Pancreas (tissue), 10 donors: Measurements from ENCODE around the gene ERBB4. TPM values are rescaled to one million over a fixed set of nuclear protein-coding genes. Genes with fewer than 3 reads are reported as not detected.

Experiments used
- ATAC-seq, 4 donors: fragments of 200-7000 bp; cut with Tn5 transposase; one replicate each; pipeline versions ENCODE4 v1.8.0 to v1.9.1; 2020; ENCODE audit warnings: mild to moderate bottlenecking in 4 of 4, moderate library complexity in 4 of 4
- DNase-seq, 6 donors: peaks; one replicate each; pipeline ENCODE4 v3.0.0-alpha.2; 2020
- FAIRE-seq: peaks from 2 replicates; lab custom pipeline; 2012; peaks lifted over from hg19 to GRCh38; lab: Jason Lieb, UNC
- H3K27ac ChIP-seq, 4 donors: fragments of 200-600 bp; sonication (generic); 1 replicate in 3 of 4; 2 replicates in 1 of 4; pipeline versions ENCODE4 v1.5.0 to v1.8.0; 2020
- H3K27me3 ChIP-seq, 4 donors: fragments of 200-600 bp; one replicate each; pipeline ENCODE4 v1.8.0; 2021
- H3K36me3 ChIP-seq, 3 donors: fragments of 200-600 bp; sonication (generic) in 1 of 3; one replicate each; pipeline versions ENCODE4 v1.5.0 to v1.8.0; 2020 to 2021
- H3K4me1 ChIP-seq, 3 donors: fragments of 200-600 bp; one replicate each; pipeline ENCODE4 v1.8.0; 2021
- H3K4me3 ChIP-seq, 4 donors: fragments of 200-600 bp; sonication (generic) in 2 of 4; one replicate each; pipeline versions ENCODE4 v1.5.0 to v1.8.0; 2020 to 2021
- H3K9me3 ChIP-seq, 4 donors: fragments of 200-600 bp; one replicate each; pipeline ENCODE4 v1.8.0; 2021
- CTCF ChIP-seq, 4 donors: fragments of 200-600 bp; sonication (generic) in 3 of 4; IDR thresholded peaks; one replicate each; pipeline versions ENCODE4 v1.5.0 to v1.8.0; 2021; ENCODE audit warnings: antibody characterized with exemption in 4 of 4
- WGBS, 2 donors: extraction: QIAGEN DNeasy Blood & Tissue Kit; methylation state at CpG; one replicate each; pipeline ENCODE4 v1.1.7; 2013; 5-methylcytosine and 5-hydroxymethylcytosine counted together
- intact Hi-C, 3 donors: fragments of 100-400 bp; cut with DNase I; formaldehyde crosslinking; loops; one replicate each; pipeline versions ENCODE4 v1.11.1 to v1.14.2; 2022
- polyA plus RNA-seq, 2 donors: library from polyadenylated mRNA; stranded (reverse); fragments of 200-250 nt; gene quantifications; one replicate each; pipeline ENCODE4 v1.2.3, GENCODE V29; 2013
- total RNA-seq, 6 donors: library from RNA; stranded (reverse); fragmentation: NEBNext Ultra II Directional in 4 of 6; extraction: Animal tissue kit (Norgen Biotek cat#: 25700) in 4 of 6; gene quantifications; one replicate each; pipeline versions ENCODE4 v1.2.1 to v1.2.4, GENCODE V29; 2021 to 2023
- donor health status: healthy with polysubstance abuse.
- donor health status: DM: no; HTN: no; CAD: no; lungs with moderate emphysema.
- donor health status: DM: no; HTN: no; CAD: no.
- donor health status: control.
- donor health status: control.
- donor health status: Bipolar disorder and iron deficiency.
- donor health status: DM: yes; HTN: yes; CAD: no.
- donor health status: DM: no; HTN: no; CAD: no.
- donor health status: DM: no; HTN: no; CAD: no.
- donor health status: DM: yes; HTN: yes; CAD: no.

Gene ERBB4
- total and polyA plus RNA-seq, 8 donors = 0.30 to 5.0 (median 3.3) TPM

- ATAC-seq (no peak), DNase-seq (no peak), FAIRE-seq (no peak)
- TF ChIP-seq CTCF (IDR thresholded peaks at IDR 0.05) = no peak
- intact Hi-C loops = no loop called here
- no peak overlapping the region for H3K27ac ChIP-seq
- no peaks in the 10 kb centered on the region for H3K36me3 ChIP-seq
- no peaks in the 10 kb centered on the region for H3K4me1 ChIP-seq
- no peaks in the 10 kb centered on the region for H3K9me3 ChIP-seq
- 84 to 91% methylated on average over 3 of the region's 3 CpGs for WGBS, 2 donors
- no peak overlapping the region for H3K4me3 ChIP-seq
- H3K27me3 ChIP-seq = no peaks in the 10 kb centered on the region
These were observed 382.5 kb downstream of the ERBB4 start for GRCh38 chr2:212156088-212156487.

- TF ChIP-seq CTCF (IDR thresholded peaks at IDR 0.05) = no peak
- H3K27ac ChIP-seq = no peak overlapping the region
- H3K4me3 ChIP-seq = no peak overlapping the region
- H3K9me3 ChIP-seq = no peaks in the 10 kb centered on the region
- intact Hi-C loops = no loop called here
- H3K4me1 ChIP-seq = no peaks in the 10 kb centered on the region
- DNase-seq = no peak
- H3K36me3 ChIP-seq = no peaks in the 10 kb centered on the region
- FAIRE-seq = no peak
- ATAC-seq = no peak
- H3K27me3 ChIP-seq = no peaks in the 10 kb centered on the region
- 48 to 61% methylated on average over 2 of the region's 2 CpGs for WGBS, 2 donors
These were observed 384.1 kb downstream of the ERBB4 start for GRCh38 chr2:212154477-212154878.

- intact Hi-C loops = no loop called here
- Histone ChIP-seq H3K4me1 (no peaks in the 10 kb centered on the region), H3K9me3 (no peaks in the 10 kb centered on the region), H3K36me3 (no peaks in the 10 kb centered on the region), H3K27me3 (no peaks in the 10 kb centered on the region), H3K27ac (no peak overlapping the region), H3K4me3 (no peak overlapping the region)
- DNase-seq (no peak), FAIRE-seq (no peak), ATAC-seq (no peak)
- no peak for TF ChIP-seq CTCF (IDR thresholded peaks at IDR 0.05)
- WGBS, 2 donors = 73 to 75% methylated on average over 2 of the region's 2 CpGs
These were observed 384.7 kb downstream of the ERBB4 start for GRCh38 chr2:212153923-212154322.

GRCh38 chr2:212147921-212148513 is 390.6 kb downstream of the ERBB4 start:
- Histone ChIP-seq H3K4me1 (no peaks in the 10 kb centered on the region), H3K9me3 (no peaks in the 10 kb centered on the region), H3K36me3 (no peaks in the 10 kb centered on the region), H3K4me3 (no peak overlapping the region), H3K27ac (no peak overlapping the region), H3K27me3 (no peaks in the 10 kb centered on the region)
- FAIRE-seq (no peak), ATAC-seq (no peak), DNase-seq (no peak)
- TF ChIP-seq CTCF (IDR thresholded peaks at IDR 0.05) = peak in 3 of 4 donors; percentile 13 to 23 (median 20)
- intact Hi-C loops = no loop called here
- 44 to 50% methylated on average over 2 of the region's 2 CpGs for WGBS, 2 donors

GRCh38 chr2:212146416-212146815 is 392.2 kb downstream of the ERBB4 start:
- no peaks in the 10 kb centered on the region for H3K36me3 ChIP-seq
- H3K4me1 ChIP-seq = no peaks in the 10 kb centered on the region
- intact Hi-C loops = no loop called here
- DNase-seq (no peak), FAIRE-seq (no peak), ATAC-seq (no peak)
- no peaks in the 10 kb centered on the region for H3K9me3 ChIP-seq
- 80 to 85% methylated on average over 3 of the region's 3 CpGs for WGBS, 2 donors
- TF ChIP-seq CTCF (IDR thresholded peaks at IDR 0.05) = no peak
- no peak overlapping the region for H3K4me3 ChIP-seq
- H3K27me3 ChIP-seq = no peaks in the 10 kb centered on the region
- no peak overlapping the region for H3K27ac ChIP-seq
